ENCODE results near the gene ZC3H12A.

The ZC3H12A gene

DNA sequence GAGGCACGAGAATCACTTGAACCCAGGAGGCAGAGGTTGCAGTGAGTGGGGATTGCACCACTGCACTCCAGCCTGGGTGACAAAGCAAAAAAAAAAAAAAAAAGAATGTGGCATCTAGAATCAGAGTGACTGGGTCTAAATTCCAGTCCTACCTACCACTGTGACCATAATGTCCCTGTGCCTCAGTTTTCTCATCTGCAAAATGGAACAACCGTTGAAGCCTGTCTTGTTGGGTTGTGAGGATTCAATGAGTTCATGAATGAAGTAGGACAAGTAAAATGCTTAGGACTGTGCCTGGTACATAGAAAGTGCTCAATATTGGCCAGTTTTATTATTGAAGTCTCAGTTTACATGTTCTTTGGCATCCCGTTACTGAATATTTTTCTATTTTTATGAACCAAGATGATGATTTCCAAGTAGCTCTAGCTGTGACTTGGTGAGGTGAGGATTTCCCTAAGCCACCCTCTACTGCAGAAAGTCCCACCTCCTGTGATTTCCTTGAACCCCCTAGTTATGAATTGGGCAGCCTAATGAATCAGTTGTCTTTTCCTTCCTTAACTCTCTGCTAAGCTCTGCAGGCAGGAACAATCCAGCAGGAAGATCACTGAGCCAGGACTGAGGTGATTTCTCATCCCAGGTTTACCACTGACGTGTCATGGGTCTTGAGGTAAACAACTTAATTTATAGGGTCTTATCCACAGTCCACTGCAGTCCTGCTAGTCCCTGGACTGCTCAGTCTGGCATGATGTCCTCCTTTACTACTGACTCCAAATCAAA, 59.1 kb downstream of the ZC3H12A start:
- Histone ChIP-seq H3K9me3 (ENCODE audit: insufficient read depth, low read depth, low read length) (no peaks in the 10 kb centered on the region), H3K9ac (ENCODE audit: low read depth, low read length, poor library complexity, severe bottlenecking) (no peak overlapping the region), H3K4me3 (ENCODE audit: low read length, poor library complexity, severe bottlenecking) (no peak overlapping the region), H3K27me3 (ENCODE audit: insufficient read depth, low read length, poor library complexity, severe bottlenecking) (no peaks in the 10 kb centered on the region), H3K9me2 (replicated peaks; ENCODE audit: low read depth, low read length) (no peaks in the 10 kb centered on the region), H3K4me1 (ENCODE audit: insufficient read depth, low read length, poor library complexity, severe bottlenecking) (no peaks in the 10 kb centered on the region), H2AFZ (ENCODE audit: low read length) (no peak overlapping the region), H3F3A (ENCODE audit: low read depth) (no peaks in the 10 kb centered on the region), H3K36me3 (ENCODE audit: insufficient read depth, low read length) (peaks cover 25% of the 10 kb centered on the region; the same call in 1 of the 2 replicates), H3K4me2 (ENCODE audit: low read depth, low read length, poor library complexity, severe bottlenecking) (no peak overlapping the region), H4K20me1 (ENCODE audit: insufficient read depth, low read length, poor library complexity, severe bottlenecking) (no peaks in the 10 kb centered on the region), H3K79me2 (ENCODE audit: insufficient read depth, low read length) (no peaks in the 10 kb centered on the region)
- TF ChIP-seq, protein P1, sequence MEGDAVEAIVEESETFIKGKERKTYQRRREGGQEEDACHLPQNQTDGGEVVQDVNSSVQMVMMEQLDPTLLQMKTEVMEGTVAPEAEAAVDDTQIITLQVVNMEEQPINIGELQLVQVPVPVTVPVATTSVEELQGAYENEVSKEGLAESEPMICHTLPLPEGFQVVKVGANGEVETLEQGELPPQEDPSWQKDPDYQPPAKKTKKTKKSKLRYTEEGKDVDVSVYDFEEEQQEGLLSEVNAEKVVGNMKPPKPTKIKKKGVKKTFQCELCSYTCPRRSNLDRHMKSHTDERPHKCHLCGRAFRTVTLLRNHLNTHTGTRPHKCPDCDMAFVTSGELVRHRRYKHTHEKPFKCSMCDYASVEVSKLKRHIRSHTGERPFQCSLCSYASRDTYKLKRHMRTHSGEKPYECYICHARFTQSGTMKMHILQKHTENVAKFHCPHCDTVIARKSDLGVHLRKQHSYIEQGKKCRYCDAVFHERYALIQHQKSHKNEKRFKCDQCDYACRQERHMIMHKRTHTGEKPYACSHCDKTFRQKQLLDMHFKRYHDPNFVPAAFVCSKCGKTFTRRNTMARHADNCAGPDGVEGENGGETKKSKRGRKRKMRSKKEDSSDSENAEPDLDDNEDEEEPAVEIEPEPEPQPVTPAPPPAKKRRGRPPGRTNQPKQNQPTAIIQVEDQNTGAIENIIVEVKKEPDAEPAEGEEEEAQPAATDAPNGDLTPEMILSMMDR (conservative IDR thresholded peaks at IDR 0.05; ENCODE audit: low read length) = no peak
- TF ChIP-seq EZH2phosphoT487 (IDR thresholded peaks at IDR 0.05; ENCODE audit: borderline replicate concordance) = no peak
